Measurements from ENCODE around the gene MT1G.

MT1G gene

GRCh38 chr16:56689171-56689570, 21.3 kb upstream of the MT1G start:
- TF ChIP-seq EP300 (IDR thresholded peaks at IDR 0.05; ENCODE audit: borderline replicate concordance): no peak; the same call in 1 of the 2 replicates
- TF ChIP-seq CEBPB (IDR thresholded peaks at IDR 0.05): no peak
- TF ChIP-seq TCF12 (IDR thresholded peaks at IDR 0.05; ENCODE audit: low read depth): no peak
- TF ChIP-seq TEAD4 (IDR thresholded peaks at IDR 0.05): no peak
- TF ChIP-seq MAX (IDR thresholded peaks at IDR 0.05): no peak
- TF ChIP-seq REST (IDR thresholded peaks at IDR 0.05; ENCODE audit: low read depth): no peak
- TF ChIP-seq USF1 (IDR thresholded peaks at IDR 0.05): no peak
- no peak for TF ChIP-seq EGR1 (IDR thresholded peaks at IDR 0.05)

GRCh38 chr16:56688762-56689161, 20.9 kb upstream of the MT1G start:
- TF ChIP-seq YY1 (IDR thresholded peaks at IDR 0.05; ENCODE audit: low read depth): no peak
- no peak for TF ChIP-seq FOXM1 (IDR thresholded peaks at IDR 0.05; ENCODE audit: borderline replicate concordance, low read depth)
- TF ChIP-seq USF1 (IDR thresholded peaks at IDR 0.05): no peak
- no peak for TF ChIP-seq TAF1 (IDR thresholded peaks at IDR 0.05; ENCODE audit: low read depth)
- TF ChIP-seq TCF12 (IDR thresholded peaks at IDR 0.05; ENCODE audit: low read depth): no peak
- no peak for TF ChIP-seq MAX (IDR thresholded peaks at IDR 0.05)
- no peak for TF ChIP-seq NFIC (IDR thresholded peaks at IDR 0.05)
- no peak for TF ChIP-seq ZBTB7A (IDR thresholded peaks at IDR 0.05; ENCODE audit: low read depth)
- TF ChIP-seq CEBPB (IDR thresholded peaks at IDR 0.05): no peak
- TF ChIP-seq RAD21 (IDR thresholded peaks at IDR 0.05; ENCODE audit: low read depth): no peak
- no peak for TF ChIP-seq TEAD4 (IDR thresholded peaks at IDR 0.05)
- TF ChIP-seq EGR1 (IDR thresholded peaks at IDR 0.05): no peak
- TF ChIP-seq CREB1 (IDR thresholded peaks at IDR 0.05; ENCODE audit: low read depth): no peak
- no peak for TF ChIP-seq REST (IDR thresholded peaks at IDR 0.05; ENCODE audit: low read depth)
- no peak for TF ChIP-seq EP300 (IDR thresholded peaks at IDR 0.05; ENCODE audit: borderline replicate concordance)

GRCh38 chr16:56686758-56687157, 18.9 kb upstream of the MT1G start:
- TF ChIP-seq USF1 (IDR thresholded peaks at IDR 0.05): no peak
- TF ChIP-seq EGR1 (IDR thresholded peaks at IDR 0.05): no peak
- no peak for TF ChIP-seq REST (IDR thresholded peaks at IDR 0.05; ENCODE audit: low read depth)

GRCh38 chr16:56684926-56685590, 17.2 kb upstream of the MT1G start:
- TF ChIP-seq CEBPB (IDR thresholded peaks at IDR 0.05) (no peak), CREB1 (IDR thresholded peaks at IDR 0.05; ENCODE audit: low read depth) (no peak), FOXM1 (IDR thresholded peaks at IDR 0.05; ENCODE audit: borderline replicate concordance, low read depth) (no peak), TEAD4 (IDR thresholded peaks at IDR 0.05) (no peak), ZBTB7A (IDR thresholded peaks at IDR 0.05; ENCODE audit: low read depth) (no peak)

All from Ishikawa (cell line).